NT2/D1 (cell line): ENCODE measurements around the gene CSGALNACT2.

Experiments used
- DNase-seq: peaks from one replicate; pipeline ENCODE4 v3.0.0-alpha.2; 2011; ENCODE audit warnings: low read depth, low spot score
- H3K27me3 ChIP-seq: 2 replicates; pipeline ENCODE4 v1.6.0; 2011; ENCODE audit warnings: mild to moderate bottlenecking; ENCODE audit not compliant: insufficient read length, insufficient read depth
- H3K36me3 ChIP-seq: 2 replicates; pipeline ENCODE4 v1.6.1; 2011; ENCODE audit warnings: mild to moderate bottlenecking, low read length, mixed read lengths; ENCODE audit not compliant: insufficient read depth, insufficient read length
- H3K4me1 ChIP-seq: 2 replicates; pipeline ENCODE4 v1.5.1; 2011; ENCODE audit not compliant: insufficient read depth, insufficient read length
- H3K4me3 ChIP-seq: 2 replicates; pipeline ENCODE4 v1.5.1; 2011; ENCODE audit warnings: low read depth; ENCODE audit not compliant: insufficient read length
- H3K9ac ChIP-seq: 2 replicates; pipeline ENCODE4 v1.6.0; 2011; ENCODE audit warnings: low read depth; ENCODE audit not compliant: insufficient read length
- H3K9me3 ChIP-seq: 2 replicates; pipeline ENCODE4 v1.5.1; 2011; ENCODE audit warnings: mild to moderate bottlenecking, low read length; ENCODE audit not compliant: insufficient read depth
- SUZ12 ChIP-seq: IDR thresholded peaks from 2 replicates; pipeline ENCODE4 v1.6.1; 2011; ENCODE audit not compliant: insufficient read length, insufficient read depth; ENCODE audit errors: extremely low read depth
- YY1 ChIP-seq: IDR thresholded peaks from 2 replicates; pipeline ENCODE4 v1.6.1; 2011; ENCODE audit not compliant: insufficient read length, insufficient read depth
- ZNF274 ChIP-seq: IDR thresholded peaks from 2 replicates; pipeline ENCODE4 v1.6.1; 2011; ENCODE audit warnings: mild to moderate bottlenecking, low read depth, low read length

Gene CSGALNACT2

GRCh38 chr10:43203448-43204041 is 65.3 kb downstream of the CSGALNACT2 start:
- no peak for DNase-seq
- Histone ChIP-seq H3K27me3 (no peaks in the 10 kb centered on the region), H3K4me3 (peak overlapping the region; percentile 82), H3K4me1 (peaks cover 9% of the 10 kb centered on the region), H3K36me3 (peaks cover 33% of the 10 kb centered on the region), H3K9ac (peak overlapping the region; percentile 90), H3K9me3 (no peaks in the 10 kb centered on the region)
- TF ChIP-seq YY1 = no peak
- TF ChIP-seq SUZ12 = no peak
- TF ChIP-seq ZNF274 = no peak

GRCh38 chr10:43204042-43204942 is 66.0 kb downstream of the CSGALNACT2 start:
- H3K4me1 ChIP-seq = peaks cover 14% of the 10 kb centered on the region
- H3K4me3 ChIP-seq = no peak overlapping the region
- peaks cover 25% of the 10 kb centered on the region for H3K36me3 ChIP-seq
- no peak for TF ChIP-seq SUZ12
- TF ChIP-seq ZNF274 = no peak
- no peak for TF ChIP-seq YY1
- no peaks in the 10 kb centered on the region for H3K9me3 ChIP-seq
- DNase-seq = no peak
- no peaks in the 10 kb centered on the region for H3K27me3 ChIP-seq
- H3K9ac ChIP-seq = no peak overlapping the region

- no peak for TF ChIP-seq SUZ12
- no peak for TF ChIP-seq ZNF274
- TF ChIP-seq YY1 = no peak
- H3K9me3 ChIP-seq = no peaks in the 10 kb centered on the region
- peaks cover 15% of the 10 kb centered on the region for H3K4me1 ChIP-seq
- H3K27me3 ChIP-seq = no peaks in the 10 kb centered on the region
- peaks cover 17% of the 10 kb centered on the region for H3K36me3 ChIP-seq
- peak; percentile 44 for DNase-seq
- H3K4me3 ChIP-seq = no peak overlapping the region
- no peak overlapping the region for H3K9ac ChIP-seq
These were observed 66.9 kb downstream of the CSGALNACT2 start for GRCh38 chr10:43204943-43205671.

GRCh38 chr10:43205681-43206390 is 67.6 kb downstream of the CSGALNACT2 start:
- TF ChIP-seq YY1 = no peak
- TF ChIP-seq SUZ12 = no peak
- no peak for TF ChIP-seq ZNF274
- Histone ChIP-seq H3K4me3 (no peak overlapping the region), H3K9me3 (no peaks in the 10 kb centered on the region), H3K4me1 (peaks cover 18% of the 10 kb centered on the region), H3K36me3 (peaks cover 10% of the 10 kb centered on the region), H3K27me3 (no peaks in the 10 kb centered on the region), H3K9ac (no peak overlapping the region)
- no peak for DNase-seq

GRCh38 chr10:43206391-43207235 is 68.4 kb downstream of the CSGALNACT2 start:
- Histone ChIP-seq H3K4me1 (peaks cover 17% of the 10 kb centered on the region), H3K9ac (no peak overlapping the region), H3K9me3 (no peaks in the 10 kb centered on the region), H3K4me3 (no peak overlapping the region), H3K36me3 (peaks cover 2% of the 10 kb centered on the region), H3K27me3 (no peaks in the 10 kb centered on the region)
- no peak for DNase-seq
- no peak for TF ChIP-seq ZNF274
- TF ChIP-seq YY1 = no peak
- no peak for TF ChIP-seq SUZ12
